Measurements from ENCODE around the gene SHC3.

- TF ChIP-seq CTCF (conservative IDR thresholded peaks at IDR 0.05 in 1 of 2, IDR thresholded peaks at IDR 0.05 in 1 of 2; ENCODE audit: extremely low read depth in 1 of 2, insufficient read depth in 1 of 2, low read depth in 1 of 2, low read length in 2 of 2) = no peak
- no peak for TF ChIP-seq EZH2 (IDR thresholded peaks at IDR 0.05; ENCODE audit: borderline replicate concordance, low read length)
Measured at GRCh38 chr9:89054865-89055495, 123.6 kb downstream of the SHC3 start.

Data from mammary epithelial cell (primary cell).